Amniotic stem cell (primary cell): ENCODE data around the gene LPP.

ENCODE experiments used
- DNase-seq: peaks from one replicate; lab custom pipeline; 2025; lab: John Stamatoyannopoulos, UW

LPP gene

DNA sequence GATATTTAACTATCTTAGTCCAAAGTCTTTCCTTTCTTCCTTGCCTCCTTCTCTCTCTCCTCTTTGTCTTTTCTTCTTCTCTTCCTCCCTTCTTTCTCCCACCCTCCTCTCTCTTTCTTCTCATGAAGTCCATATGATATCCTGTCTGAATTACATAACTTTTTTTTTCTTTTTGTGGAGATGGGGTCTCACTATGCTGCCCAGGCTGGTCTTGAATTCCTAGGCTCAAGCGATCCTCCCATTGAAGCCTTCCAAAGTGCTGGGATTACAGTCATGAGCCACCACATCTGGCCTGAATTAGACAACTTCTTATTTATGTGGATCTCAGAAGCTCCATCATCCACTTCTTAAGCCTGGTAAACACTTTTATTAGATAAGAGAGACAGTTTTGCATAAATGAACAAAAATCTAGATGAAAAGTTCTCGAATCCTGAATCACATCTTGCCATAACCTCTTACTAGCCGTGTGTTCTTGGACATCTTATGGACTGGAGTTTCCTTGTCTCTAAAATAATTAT is 206.5 kb downstream of the LPP start:
- DNase-seq: no peak

DNA sequence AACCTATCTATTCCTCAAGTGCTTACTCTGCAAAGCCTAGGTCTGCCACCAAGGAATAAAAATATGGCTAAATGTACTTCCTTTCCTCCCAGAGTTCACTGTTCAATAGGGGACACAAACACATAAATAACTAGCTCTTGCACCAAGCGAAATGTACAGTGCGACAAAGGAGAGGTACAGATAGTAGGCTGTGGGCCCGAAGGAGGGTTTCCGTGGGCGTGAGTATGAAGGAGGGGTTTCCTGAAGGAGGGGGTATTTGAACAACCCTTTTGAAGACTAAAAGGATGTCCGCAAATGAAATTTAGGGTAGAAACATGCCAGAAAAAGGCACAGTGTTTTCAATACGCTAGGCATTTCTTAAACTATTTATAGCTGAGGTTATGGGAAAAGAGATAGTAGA is 207.9 kb downstream of the LPP start:
- no peak for DNase-seq

DNA sequence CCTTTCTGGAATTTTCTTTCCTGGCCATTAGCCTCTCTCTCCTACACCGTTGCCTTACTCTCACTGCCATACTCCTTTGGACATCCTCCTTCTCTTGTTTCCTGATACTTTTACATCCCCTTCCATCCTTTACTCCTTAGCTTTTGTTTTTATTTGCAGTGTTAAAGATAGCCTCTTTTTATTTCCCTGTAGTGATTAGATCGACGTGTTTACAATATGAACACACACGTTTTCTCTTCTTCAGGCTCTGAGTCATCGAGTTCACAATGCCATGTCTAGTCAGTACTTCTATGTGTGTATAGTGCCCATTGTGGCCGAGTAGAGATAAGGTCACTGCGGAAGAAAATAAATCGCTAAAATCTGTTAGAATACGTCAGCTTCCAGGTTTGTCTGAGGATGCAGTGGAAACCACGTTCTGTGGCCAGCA is 208.5 kb downstream of the LPP start:
- no peak for DNase-seq

DNA sequence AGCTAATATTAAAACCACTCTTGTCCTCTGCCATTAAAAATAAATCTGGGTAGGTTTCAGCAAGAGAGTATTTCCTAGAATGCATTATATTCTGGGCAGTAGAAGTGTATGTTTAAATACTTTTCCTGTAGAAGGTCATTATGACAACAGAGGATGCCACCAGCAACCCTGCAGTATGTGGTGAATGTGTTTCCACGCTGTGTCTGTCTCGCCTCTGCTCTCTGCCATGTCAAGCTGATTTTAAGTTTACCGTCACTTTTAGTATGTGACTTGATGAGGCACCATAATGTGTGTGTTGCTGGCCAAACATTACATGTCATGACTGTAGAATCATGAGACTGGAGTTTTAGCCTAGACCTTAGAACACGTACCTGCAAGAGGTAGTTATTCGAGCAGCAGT is 211.2 kb downstream of the LPP start:
- DNase-seq: no peak

DNA sequence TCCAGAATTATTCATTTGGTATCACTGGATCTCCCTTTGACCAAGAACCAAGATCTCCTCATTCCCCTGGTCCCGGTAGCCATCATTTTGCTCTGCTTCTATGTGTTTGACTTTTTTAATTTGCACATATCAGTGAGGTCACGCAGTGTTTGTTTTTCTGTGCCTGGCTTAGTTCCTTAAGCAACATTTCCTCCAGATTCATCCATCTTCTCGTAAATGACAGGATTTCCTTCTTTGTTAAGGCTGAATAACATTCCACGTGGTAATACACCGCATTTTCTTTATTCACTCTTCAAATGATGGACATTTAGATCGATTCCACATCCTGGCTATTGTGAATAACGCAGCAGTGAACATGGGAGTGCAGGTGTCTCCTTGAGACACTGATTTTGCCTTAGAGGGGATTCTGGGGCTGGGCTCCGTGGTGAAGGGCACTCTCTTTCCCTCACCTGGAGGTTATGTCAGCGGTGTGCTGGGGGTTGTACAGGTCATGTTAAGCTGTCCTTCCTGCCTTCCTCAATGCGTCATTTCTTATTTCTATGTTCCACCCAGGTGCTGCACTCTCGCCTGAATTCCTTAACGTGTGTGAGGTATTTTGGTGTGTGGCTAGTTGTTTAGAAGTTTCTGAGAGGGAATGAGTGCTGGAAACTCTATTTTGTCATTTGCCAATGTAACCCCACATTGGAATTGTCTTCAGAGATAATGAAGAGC is 212.2 kb downstream of the LPP start:
- no peak for DNase-seq

DNA sequence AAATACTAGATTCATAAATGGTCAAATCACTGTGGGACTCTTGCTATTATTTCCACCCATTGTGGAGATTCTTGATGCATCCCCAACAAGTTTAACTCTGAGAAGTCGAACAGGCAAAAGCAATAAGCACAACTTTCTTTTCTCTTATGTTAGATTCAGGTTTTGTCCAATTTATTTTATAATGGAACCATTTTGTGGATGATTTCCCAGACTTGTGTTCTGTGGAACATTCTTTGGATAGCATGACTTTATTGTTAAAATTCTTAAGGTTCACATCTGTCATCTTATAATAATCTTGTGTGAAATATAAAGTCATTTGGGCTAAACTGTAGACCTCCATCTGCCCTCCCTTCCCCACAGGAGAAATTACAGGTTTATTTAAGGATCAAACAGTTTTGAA is 213.7 kb downstream of the LPP start:
- DNase-seq: no peak

DNA sequence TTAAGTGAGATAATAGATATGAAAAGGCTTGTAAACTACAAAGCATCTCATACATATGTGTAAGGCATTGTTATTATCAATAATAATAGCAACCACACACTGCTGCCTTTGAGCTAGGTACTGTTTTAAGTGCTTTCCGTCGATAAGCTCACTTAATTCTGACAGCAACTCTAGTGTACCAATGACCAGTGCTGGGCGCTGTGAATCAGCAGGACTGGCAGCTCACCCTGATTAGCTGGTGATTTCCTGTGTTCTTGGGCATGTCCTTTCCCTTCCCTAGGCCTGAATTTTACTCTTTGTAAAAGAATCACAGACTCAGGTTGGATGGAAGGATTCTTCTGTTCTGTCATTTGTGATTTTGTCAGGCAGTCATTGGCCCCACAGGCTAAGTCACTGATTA is 215.6 kb downstream of the LPP start:
- no peak for DNase-seq

DNA sequence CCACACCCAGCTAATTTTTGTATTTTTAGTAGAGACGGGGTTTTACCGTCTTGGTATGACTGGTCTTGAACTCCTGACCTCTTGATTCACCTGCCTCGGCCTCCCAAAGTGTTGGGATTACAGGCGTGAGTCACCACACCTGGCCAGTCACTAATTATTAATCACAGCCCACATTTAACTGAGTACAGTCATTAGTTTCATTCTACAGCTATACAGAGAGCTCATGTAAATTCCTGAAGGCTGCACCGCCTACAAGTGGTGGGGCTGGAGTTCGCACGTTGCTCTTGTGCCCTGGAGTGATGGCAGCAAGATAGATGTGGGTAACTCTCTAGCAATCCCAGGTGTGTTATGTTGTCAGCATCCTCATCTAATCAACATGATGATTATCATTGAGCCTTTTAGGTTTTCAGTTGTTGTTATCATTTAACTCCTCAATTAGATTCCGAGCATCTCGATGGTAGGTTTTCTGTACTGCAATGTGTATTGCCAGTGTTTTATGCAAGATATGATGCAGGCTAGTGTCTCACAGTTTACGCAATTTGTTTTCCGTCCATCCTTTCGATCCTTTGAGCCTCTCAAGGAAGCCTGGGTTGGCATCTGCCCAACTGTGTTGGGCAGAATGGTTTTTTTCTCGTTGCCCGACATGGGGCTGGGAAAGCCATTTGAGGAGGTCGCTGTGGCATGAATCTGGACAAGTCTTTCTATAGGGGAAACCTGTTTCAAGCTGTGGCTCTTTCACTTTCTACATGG is 216.3 kb downstream of the LPP start:
- DNase-seq: no peak

DNA sequence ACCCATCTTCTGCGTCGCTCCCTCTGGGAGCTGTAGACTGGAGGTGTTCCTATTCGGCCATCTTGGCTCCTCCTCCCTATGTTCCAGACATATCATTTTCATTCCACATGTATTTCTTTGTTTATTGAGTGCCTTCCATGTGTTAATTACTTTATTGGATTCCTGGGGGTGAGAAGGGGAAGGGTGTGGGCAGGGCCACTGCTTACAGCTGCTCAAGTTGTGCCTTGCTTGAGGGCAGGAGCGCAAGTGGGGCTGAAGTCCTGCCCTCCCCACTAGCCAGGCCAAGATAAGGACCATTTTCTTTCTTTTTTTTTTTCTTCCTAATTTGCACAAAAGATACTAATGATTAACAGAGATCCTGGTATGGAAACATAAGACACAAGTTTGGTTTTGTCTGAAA is 224.8 kb downstream of the LPP start:
- DNase-seq: no peak

DNA sequence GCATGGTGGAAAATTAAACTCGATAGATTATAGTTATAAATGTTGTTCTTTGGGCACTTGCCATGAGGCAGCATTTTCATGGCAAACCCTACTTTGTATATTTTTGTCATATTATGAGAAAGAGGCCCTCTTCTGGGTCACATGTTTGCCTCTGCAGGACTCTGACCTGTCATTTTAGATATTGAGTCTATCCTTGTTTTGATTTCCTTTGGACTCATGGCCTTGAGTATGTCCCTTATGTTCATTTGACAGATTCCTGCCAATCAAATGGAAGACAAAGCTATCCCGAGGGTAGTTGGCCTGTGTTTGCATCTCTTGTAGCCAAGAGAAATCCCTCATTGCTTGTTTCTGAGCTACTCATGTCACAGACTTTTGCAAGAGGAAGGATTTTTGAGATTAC is 226.3 kb downstream of the LPP start:
- no peak for DNase-seq

DNA sequence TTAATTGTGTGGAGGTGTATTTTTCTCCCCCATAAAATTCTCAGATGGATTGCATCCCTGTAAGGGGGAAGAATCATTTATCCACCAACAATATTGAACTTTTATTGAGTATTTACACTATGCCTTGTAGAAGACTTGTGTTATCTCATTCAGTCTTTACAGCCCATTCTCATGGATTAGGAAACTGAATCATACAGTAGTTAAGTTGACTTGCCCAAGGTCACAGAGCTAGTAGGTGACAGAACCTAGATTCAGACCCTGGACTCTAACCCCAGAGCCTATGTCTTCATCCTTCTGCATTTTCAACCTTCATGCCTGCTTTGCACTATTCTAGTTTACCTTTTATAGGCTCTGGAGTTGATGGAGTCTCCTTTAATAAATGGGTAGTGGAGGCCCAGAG is 226.8 kb downstream of the LPP start:
- DNase-seq: no peak

DNA sequence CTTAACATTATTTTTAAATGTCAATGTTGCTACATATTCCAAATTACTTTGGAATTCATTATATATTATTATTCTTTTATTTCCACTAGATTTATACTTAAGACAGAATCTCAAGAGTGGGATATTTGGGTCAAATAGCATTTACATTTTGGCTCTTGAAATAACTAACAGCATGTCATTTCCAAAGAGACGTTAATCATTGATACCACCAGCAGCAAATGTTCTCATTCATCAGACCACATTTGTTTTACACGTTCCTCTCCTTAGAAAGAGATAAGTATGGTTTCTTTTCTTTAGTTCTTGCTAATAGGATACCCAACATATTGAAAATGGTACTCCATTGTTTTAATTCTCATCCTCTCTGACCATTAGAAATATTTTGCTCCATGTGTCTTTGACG is 229.8 kb downstream of the LPP start:
- DNase-seq: no peak

DNA sequence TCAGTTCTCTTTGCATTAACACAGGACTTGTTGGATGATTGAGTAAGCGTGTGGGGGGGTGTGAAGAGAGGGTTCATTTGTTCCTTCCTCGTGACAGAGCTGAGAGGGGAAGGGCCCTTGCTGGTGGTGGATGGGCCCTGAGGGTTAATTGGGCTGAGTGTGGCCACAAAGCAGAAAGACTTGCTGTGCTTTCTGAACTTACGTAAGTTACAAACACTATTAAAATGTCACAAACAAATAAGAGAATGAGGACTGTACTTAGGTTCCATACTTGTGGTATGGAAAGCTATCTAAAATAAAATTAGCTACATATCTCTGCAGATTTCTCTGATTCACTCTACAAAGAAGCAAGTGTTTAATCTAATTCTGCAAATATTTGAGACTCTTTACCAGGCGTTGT is 231.3 kb downstream of the LPP start:
- no peak for DNase-seq

DNA sequence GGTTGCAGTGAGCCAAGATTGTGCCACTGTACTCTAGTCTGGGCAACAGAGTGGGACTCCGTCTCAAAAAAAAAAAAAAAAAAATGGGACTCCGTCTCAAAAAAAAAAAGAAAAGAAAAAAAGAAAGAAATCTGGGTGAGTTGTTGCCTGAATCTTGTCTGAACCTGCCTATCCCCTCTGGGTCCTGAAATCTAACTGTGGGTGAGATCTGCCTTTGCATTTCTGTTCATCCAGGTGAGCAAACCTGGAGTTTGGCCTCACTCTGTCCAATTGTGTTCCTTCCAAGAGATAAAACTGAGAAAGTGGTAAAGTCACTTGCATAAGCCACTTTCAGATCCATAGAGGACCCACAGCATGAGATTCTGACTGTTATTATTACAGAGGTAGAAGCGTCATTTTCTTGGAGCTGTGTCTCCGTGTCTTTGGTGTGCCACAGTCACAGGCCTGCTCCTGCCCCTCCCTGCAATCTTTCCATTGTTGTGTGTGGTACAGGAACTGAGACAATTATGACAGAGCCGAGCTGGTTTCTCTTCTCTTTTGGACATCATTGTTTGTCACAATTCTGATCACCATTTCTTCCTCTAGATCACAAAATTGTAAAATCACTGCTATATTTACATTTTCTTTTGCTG is 235.9 kb downstream of the LPP start:
- DNase-seq: no peak

DNA sequence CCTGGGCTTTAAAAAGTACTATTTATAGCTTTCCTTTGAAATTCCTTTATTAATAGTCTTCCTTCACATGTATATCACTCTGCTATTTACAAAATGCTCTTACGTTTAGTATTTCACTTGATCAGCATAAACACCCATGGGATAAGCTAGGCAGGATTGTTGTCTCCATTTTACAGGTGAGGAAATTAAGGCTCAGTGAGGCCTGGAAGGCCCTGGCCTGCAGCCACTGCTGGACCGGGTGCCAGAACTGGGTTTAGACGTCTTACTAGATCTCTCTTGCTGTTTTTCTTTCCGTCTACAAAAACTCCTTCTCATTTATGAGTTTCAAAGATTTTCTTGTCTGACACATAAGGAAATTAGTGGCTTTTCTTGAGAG is 236.4 kb downstream of the LPP start:
- no peak for DNase-seq

DNA sequence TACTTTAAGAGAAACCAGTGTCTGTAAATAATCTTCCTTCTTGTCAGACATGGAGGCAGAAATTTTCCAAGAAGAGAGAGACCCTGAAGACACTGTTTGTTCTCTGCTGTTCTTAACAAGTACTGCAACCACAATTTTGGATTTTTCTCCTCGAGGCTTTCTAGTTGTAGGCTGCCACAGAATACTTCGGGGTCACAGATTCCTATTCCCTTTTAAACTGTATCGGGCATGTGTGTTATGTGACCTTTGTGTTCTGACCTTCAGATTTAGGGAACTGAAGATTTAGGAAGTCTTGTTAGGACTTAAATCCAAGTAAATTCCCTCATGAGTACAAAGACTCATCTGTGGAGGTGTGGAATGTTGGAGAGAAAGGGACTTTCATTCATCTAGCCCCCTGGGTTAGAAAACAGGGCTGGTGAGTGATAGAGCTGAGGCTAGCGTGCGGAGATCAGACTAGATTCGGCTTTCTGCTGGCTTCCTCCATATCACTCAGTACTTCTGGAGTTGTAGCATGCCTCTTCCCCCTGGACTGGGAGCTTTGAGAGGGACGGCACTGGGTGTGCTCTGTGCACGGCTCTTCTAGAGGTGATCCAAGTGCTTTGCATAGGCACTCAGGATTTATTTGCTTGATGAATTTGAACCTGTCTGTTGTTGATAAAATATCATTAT is 237.0 kb downstream of the LPP start:
- DNase-seq: no peak

DNA sequence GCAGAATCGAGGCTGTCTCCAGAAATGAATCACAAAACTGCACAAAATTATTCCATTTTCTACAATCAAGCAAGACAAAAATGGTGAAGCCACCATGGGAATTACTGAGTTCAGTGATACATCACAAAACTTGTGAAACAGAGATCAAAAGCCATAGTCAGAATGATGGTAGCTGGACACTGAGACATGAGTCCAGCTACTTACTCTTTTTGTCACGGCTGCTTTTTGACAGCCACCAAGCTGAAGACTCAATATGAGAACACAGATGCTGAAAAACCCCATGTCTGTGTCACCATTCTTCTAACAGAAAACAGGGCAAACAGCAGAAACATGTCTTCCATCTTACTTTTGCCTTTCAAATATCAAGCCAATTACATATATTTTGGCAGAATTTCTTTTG is 237.6 kb downstream of the LPP start:
- no peak for DNase-seq

DNA sequence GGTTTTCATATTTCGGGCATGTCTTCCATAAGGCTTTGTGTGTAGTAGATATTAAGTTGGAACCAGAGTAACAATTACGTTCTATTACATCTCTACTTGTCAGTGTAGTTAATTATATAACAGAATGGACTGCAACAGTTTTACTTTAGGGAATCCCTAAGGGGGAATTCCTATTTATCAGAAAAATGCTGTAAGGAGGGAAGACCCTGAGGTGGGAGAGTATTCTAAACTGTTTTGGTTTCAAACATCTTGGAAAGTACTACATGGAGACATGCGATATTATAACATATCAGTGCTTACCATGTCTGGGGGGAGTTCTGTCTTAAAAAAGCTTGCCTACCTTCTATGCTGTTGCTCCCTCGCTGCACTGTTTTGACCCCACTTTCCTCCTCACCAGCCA is 238.1 kb downstream of the LPP start:
- DNase-seq: no peak

DNA sequence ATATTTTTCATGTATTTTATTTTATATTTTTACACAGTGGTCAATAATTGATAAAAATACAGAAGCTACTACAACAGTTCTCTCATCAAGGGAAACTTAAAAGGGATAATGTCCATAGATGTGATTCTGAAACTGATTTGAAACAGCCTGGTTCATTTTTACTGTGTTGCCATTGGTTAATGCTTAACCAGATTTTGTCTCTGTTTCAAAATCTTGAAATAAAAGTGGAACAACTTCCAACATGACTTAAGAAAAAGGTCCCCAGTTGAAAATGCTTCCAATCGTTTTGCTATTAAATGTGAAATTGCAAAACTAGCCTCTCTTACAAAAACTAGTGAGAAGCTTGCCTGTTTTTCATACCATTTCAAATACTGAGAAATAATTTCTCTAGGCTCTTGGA is 240.7 kb downstream of the LPP start:
- DNase-seq: no peak

DNA sequence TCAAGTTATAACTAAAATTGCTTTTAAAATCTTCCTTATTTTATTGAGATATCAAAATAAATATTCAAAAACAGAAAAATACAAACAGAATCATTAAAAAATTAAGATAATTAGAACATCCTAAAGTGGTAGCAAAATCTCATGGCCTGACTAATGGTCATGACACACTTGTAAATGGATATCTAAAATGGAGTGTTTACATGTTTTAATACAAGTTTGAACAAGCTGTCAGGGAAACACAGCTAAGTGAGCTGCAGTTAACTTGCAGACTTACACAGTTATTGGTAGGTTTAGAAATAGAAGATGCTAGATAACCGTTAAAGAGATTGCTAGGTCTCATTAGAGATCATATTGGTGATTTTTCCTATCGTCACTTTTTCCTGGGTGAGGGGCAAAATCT is 242.3 kb downstream of the LPP start:
- DNase-seq: no peak

DNA sequence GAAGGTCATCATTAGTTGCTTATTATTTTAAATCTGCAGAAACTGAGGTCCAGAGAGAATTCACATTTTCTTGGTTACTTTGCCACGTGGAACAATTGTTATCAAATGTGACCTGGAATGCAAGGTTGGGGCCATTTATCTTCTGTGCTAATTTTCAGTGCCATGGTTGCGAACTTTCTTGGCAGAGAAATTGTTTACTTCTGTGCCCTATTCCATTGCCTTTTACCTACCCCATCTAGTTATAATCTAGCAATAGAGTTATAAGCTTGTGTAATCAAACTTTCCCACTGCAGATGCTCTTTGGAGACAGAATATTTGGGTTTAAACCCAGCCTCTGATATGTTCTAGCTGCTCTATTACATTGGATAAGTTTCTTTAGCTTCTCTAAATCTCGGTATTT is 242.9 kb downstream of the LPP start:
- DNase-seq: no peak

DNA sequence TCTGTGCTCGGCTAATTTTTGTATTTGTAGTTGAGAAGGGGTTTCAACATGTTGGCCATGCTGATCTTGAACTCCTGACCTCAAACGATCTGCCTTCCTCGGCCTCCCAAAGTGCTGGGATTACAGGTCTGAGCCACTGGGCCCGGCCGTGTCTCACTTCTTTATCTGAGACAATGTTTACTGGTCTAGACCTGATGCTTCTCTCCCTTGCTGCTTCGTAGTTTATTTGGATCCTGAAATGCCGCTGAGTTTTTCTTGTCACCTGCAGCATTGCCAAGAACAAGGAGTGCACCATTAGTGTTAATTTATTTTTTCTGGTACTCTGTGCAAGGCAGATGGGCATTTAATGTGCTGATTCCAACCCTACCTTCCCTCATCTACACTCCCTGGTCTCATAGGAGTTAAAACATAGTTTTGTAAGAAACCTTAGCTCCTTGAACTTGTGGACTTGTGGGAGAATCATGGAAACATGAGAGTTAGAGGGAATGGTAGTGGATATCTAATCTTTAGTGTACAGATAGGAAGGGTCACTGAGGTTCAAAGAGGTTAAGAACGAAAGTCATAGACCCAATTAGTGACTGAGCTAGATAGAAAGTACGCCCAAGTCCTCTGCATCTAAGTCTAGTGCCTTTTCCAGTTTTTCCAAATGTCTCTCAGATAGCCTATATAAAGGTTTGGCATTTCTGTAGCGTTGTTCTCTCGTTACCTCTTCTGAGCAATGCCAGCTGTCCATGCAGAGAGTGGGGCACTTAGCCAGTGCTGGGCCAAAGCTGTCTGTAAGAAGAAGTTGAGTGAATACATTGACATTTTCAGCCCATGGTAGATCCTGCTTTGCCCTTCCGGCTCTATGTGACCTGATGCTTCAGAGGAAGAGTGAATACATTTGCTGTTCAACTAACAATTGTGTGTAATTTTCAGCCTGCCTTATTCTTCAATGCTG is 244.1 kb downstream of the LPP start:
- no peak for DNase-seq
